Measurements from ENCODE around the gene SEC24D. TPM values are rescaled to one million over a fixed set of nuclear protein-coding genes. Genes with fewer than 3 reads are reported as not detected.

Gene SEC24D
- total RNA-seq, 1 experiment from 2014 or later, result 13.4 TPM

DNA sequence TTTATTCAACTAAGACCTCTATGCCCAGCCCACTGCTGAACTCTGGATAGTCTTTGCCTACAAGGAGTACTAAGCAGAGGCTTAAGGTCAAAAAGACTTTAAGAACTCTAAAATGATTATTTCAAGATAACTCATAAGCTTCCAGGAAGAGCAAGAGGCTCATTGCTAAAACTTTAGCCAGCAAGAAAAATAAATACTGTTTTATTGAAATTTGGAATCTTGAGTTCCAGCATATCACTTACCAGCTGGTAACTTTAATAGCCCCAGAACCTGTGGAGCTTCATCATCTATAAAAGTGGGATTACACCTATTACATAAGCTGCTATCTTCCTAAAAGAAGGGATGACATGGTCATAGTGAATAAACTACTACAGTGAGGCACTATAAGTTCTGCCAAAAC, 47.0 kb downstream of the SEC24D start:
- ChIA-PET CTCF (no interaction called here), POLR2A (no interaction called here)
- no peaks in the 10 kb centered on the region for H3K9me3 ChIP-seq (ENCODE audit: control insufficient read depth, insufficient read depth, low read depth, low read length)
- H3K36me3 ChIP-seq (ENCODE audit: control insufficient read depth, insufficient read depth, low read length), result no peaks in the 10 kb centered on the region
- TF ChIP-seq SIN3A (IDR thresholded peaks at IDR 0.05; ENCODE audit: borderline replicate concordance, insufficient read depth, low read depth, low read length), result no peak
- TF ChIP-seq POLR2AphosphoS5 (IDR thresholded peaks at IDR 0.05; ENCODE audit: low read depth, low read length), result no peak
- TF ChIP-seq, protein P1, sequence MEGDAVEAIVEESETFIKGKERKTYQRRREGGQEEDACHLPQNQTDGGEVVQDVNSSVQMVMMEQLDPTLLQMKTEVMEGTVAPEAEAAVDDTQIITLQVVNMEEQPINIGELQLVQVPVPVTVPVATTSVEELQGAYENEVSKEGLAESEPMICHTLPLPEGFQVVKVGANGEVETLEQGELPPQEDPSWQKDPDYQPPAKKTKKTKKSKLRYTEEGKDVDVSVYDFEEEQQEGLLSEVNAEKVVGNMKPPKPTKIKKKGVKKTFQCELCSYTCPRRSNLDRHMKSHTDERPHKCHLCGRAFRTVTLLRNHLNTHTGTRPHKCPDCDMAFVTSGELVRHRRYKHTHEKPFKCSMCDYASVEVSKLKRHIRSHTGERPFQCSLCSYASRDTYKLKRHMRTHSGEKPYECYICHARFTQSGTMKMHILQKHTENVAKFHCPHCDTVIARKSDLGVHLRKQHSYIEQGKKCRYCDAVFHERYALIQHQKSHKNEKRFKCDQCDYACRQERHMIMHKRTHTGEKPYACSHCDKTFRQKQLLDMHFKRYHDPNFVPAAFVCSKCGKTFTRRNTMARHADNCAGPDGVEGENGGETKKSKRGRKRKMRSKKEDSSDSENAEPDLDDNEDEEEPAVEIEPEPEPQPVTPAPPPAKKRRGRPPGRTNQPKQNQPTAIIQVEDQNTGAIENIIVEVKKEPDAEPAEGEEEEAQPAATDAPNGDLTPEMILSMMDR (IDR thresholded peaks at IDR 0.05), result no peak
- in situ Hi-C loops (cut with HindIII; ENCODE audit: low pct_unique_long_range_greater_than_20kb, low sequenced_read_pairs), result no loop called here
- no peaks in the 10 kb centered on the region for H3K27me3 ChIP-seq (ENCODE audit: control insufficient read depth, insufficient read depth, low read length)
- no peak for DNase-seq (ENCODE audit: low read depth, low spot score)
- intact Hi-C loops (cut with micrococcal nuclease; ENCODE audit: unreplicated experiment), result no loop called here
- no peak for ATAC-seq
- H3K4me3 ChIP-seq (ENCODE audit: low read depth in 2 of 2, low read length in 2 of 2), result no peak overlapping the region
- no TSS peak for BruUV-seq (replicated peaks)
- H3K27ac ChIP-seq (ENCODE audit: low read length), result no peak overlapping the region
- H3K4me1 ChIP-seq (ENCODE audit: control insufficient read depth, insufficient read depth, low read length), result no peaks in the 10 kb centered on the region

DNA sequence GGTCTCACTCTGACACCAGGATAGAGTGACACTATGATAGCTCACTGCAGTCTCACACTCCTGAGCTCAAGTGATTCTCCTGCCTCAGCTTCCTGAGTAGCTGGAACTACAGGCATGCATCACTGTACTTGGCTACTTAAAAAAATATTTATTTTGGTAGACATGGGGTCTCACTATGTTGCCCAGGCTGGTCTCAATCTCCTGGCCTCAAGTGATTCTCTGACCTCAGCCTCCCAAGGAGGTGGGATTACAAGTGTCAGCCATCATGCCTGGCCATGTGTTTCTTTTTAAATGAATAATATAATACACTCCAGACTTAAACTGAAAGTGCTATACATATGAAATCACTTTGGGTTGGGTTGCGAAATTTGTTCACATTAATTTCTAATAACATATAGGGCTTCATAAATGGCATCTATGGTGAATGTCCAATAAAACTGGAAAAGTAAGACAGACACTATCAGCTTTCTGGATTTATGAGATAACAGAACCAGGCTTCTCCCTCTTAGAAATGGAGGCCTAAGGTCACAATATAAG, 48.0 kb downstream of the SEC24D start:
- Histone ChIP-seq H3K36me3 (ENCODE audit: control insufficient read depth, insufficient read depth, low read length) (no peaks in the 10 kb centered on the region), H3K4me3 (ENCODE audit: low read depth in 2 of 2, low read length in 2 of 2) (no peak overlapping the region), H3K4me1 (ENCODE audit: control insufficient read depth, insufficient read depth, low read length) (no peaks in the 10 kb centered on the region), H3K9me3 (ENCODE audit: control insufficient read depth, insufficient read depth, low read depth, low read length) (no peaks in the 10 kb centered on the region), H3K27ac (ENCODE audit: low read length) (no peak overlapping the region), H3K27me3 (ENCODE audit: control insufficient read depth, insufficient read depth, low read length) (no peaks in the 10 kb centered on the region)
- no TSS peak for BruUV-seq (replicated peaks)
- ChIA-PET CTCF (no interaction called here), POLR2A (no interaction called here)
- TF ChIP-seq SIN3A (IDR thresholded peaks at IDR 0.05; ENCODE audit: borderline replicate concordance, insufficient read depth, low read depth, low read length) (no peak), TCF7L2 (IDR thresholded peaks at IDR 0.05; ENCODE audit: low read depth, low read length) (no peak), POLR2AphosphoS5 (IDR thresholded peaks at IDR 0.05; ENCODE audit: low read depth, low read length) (no peak)
- TF ChIP-seq, protein P1 (IDR thresholded peaks at IDR 0.05), result no peak
- TF ChIP-seq, protein P2, sequence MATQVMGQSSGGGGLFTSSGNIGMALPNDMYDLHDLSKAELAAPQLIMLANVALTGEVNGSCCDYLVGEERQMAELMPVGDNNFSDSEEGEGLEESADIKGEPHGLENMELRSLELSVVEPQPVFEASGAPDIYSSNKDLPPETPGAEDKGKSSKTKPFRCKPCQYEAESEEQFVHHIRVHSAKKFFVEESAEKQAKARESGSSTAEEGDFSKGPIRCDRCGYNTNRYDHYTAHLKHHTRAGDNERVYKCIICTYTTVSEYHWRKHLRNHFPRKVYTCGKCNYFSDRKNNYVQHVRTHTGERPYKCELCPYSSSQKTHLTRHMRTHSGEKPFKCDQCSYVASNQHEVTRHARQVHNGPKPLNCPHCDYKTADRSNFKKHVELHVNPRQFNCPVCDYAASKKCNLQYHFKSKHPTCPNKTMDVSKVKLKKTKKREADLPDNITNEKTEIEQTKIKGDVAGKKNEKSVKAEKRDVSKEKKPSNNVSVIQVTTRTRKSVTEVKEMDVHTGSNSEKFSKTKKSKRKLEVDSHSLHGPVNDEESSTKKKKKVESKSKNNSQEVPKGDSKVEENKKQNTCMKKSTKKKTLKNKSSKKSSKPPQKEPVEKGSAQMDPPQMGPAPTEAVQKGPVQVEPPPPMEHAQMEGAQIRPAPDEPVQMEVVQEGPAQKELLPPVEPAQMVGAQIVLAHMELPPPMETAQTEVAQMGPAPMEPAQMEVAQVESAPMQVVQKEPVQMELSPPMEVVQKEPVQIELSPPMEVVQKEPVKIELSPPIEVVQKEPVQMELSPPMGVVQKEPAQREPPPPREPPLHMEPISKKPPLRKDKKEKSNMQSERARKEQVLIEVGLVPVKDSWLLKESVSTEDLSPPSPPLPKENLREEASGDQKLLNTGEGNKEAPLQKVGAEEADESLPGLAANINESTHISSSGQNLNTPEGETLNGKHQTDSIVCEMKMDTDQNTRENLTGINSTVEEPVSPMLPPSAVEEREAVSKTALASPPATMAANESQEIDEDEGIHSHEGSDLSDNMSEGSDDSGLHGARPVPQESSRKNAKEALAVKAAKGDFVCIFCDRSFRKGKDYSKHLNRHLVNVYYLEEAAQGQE (IDR thresholded peaks at IDR 0.05; ENCODE audit: insufficient read depth in 1 of 2, low read depth in 2 of 2, low read length in 1 of 2), result no peak
- ATAC-seq, result no peak
- DNase-seq (ENCODE audit: low read depth, low spot score), result no peak
- intact Hi-C loops (cut with micrococcal nuclease; ENCODE audit: unreplicated experiment) (no loop called here), in situ Hi-C loops (cut with HindIII; ENCODE audit: low pct_unique_long_range_greater_than_20kb, low sequenced_read_pairs) (no loop called here)

Data from Panc1 (cell line).